ENCODE measurements around the gene POM121C. TPM values are rescaled to one million over a fixed set of nuclear protein-coding genes. Genes with fewer than 3 reads are reported as not detected.
"Not testable (repeated sequence)": the region's sequence is repeated elsewhere in the genome, so short reads cannot be mapped to it uniquely, and the experiment has no call there.

POM121C gene
- polyA plus RNA-seq, 1 of the 3 experiments (the other 2 are of a cell fraction): 20.4 TPM

- H3F3A ChIP-seq (replicated peaks; ENCODE audit: insufficient read depth); H3K79me2 ChIP-seq (ENCODE audit: insufficient read depth); CTCF ChIA-PET; H3K9me3 ChIP-seq; POLR2A ChIA-PET; H2AFZ ChIP-seq (ENCODE audit: low read depth); H3K9me2 ChIP-seq; H3K27me3 ChIP-seq (ENCODE audit: insufficient read depth); H3K4me2 ChIP-seq; H3K4me3 ChIP-seq (ENCODE audit: low read depth in 2 of 2, low read length in 1 of 2); DNase-seq; H3K9ac ChIP-seq; H4K20me1 ChIP-seq (ENCODE audit: insufficient read depth): not testable (repeated sequence)
- peaks cover 0 to 11% of the 10 kb centered on the region in 2 experiments; a peak in 1 of 4 replicates for H3K4me1 ChIP-seq (ENCODE audit: control insufficient read depth in 1 of 2, insufficient read depth in 2 of 2, low read depth in 1 of 2, low read length in 1 of 2)
- peaks cover 0 to 14% of the 10 kb centered on the region in 2 experiments for H3K36me3 ChIP-seq (replicated peaks in 1 of 2; ENCODE audit: control insufficient read depth in 1 of 2, insufficient read depth in 2 of 2, low read length in 1 of 2)
- peak overlapping the region in 1 of 2 experiments; percentile 5; a peak in 1 of 4 replicates for H3K27ac ChIP-seq (ENCODE audit: low read depth in 2 of 2, low read length in 1 of 2)
- 73% methylated on average over 11 of the region's 13 CpGs for WGBS (ENCODE audit: low lambda C conversion rate)
Observed at GRCh38 chr7:75414708-75415427, 71.2 kb downstream of the POM121C start.

- H3K4me3 ChIP-seq (ENCODE audit: low read depth in 2 of 2, low read length in 1 of 2); DNase-seq; H3K9ac ChIP-seq; H3F3A ChIP-seq (replicated peaks; ENCODE audit: insufficient read depth); H3K27ac ChIP-seq (ENCODE audit: low read depth in 2 of 2, low read length in 1 of 2); H2AFZ ChIP-seq (ENCODE audit: low read depth); POLR2A ChIA-PET; CTCF ChIA-PET; H3K27me3 ChIP-seq (ENCODE audit: insufficient read depth); H3K9me3 ChIP-seq; H3K79me2 ChIP-seq (ENCODE audit: insufficient read depth); H4K20me1 ChIP-seq (ENCODE audit: insufficient read depth); H3K4me2 ChIP-seq; H3K9me2 ChIP-seq: not testable (repeated sequence)
- Histone ChIP-seq H3K36me3 (replicated peaks in 1 of 2; ENCODE audit: control insufficient read depth in 1 of 2, insufficient read depth in 2 of 2, low read length in 1 of 2) (peaks cover 0 to 10% of the 10 kb centered on the region in 2 experiments), H3K4me1 (ENCODE audit: control insufficient read depth in 1 of 2, insufficient read depth in 2 of 2, low read depth in 1 of 2, low read length in 1 of 2) (peaks cover 0 to 11% of the 10 kb centered on the region in 2 experiments; a peak in 1 of 4 replicates)
- WGBS (ENCODE audit: low lambda C conversion rate): 80% methylated on average over 5 of the region's 6 CpGs
Observed at GRCh38 chr7:75414204-75414603, 71.9 kb downstream of the POM121C start.

DNA sequence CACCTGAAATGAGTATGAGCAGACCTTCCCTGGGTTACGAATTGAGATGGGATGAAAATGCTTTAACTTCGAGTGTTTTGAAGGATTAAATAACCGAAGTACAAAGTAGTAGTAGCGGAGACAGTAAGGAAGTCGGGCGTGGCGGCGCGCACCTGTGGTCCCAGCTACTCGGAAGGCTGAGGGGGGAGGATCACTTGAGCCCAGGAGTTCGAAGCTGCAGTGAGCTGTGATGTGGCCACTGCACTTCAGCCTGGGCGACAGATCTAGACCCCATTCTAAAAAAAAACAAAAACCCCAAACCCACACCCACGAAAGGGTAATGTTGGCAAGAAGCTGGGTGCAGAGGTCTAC, 75.3 kb downstream of the POM121C start:
- WGBS (ENCODE audit: low lambda C conversion rate): no CpG with 5 or more reads among the region's 13 CpGs
- DNase-seq; H3K4me1 ChIP-seq (ENCODE audit: control insufficient read depth in 1 of 2, insufficient read depth in 2 of 2, low read depth in 1 of 2, low read length in 1 of 2); H3K9ac ChIP-seq; CTCF ChIA-PET; H3K9me3 ChIP-seq; H3K36me3 ChIP-seq (replicated peaks in 1 of 2; ENCODE audit: control insufficient read depth in 1 of 2, insufficient read depth in 2 of 2, low read length in 1 of 2); H3K4me2 ChIP-seq; H3K79me2 ChIP-seq (ENCODE audit: insufficient read depth); H3F3A ChIP-seq (replicated peaks; ENCODE audit: insufficient read depth); H4K20me1 ChIP-seq (ENCODE audit: insufficient read depth); H3K27me3 ChIP-seq (ENCODE audit: insufficient read depth); H3K9me2 ChIP-seq; POLR2A ChIA-PET; H3K4me3 ChIP-seq (ENCODE audit: low read depth in 2 of 2, low read length in 1 of 2); H3K27ac ChIP-seq (ENCODE audit: low read depth in 2 of 2, low read length in 1 of 2); H2AFZ ChIP-seq (ENCODE audit: low read depth): not testable (repeated sequence)

- H3K27me3 ChIP-seq (ENCODE audit: insufficient read depth); H3K27ac ChIP-seq (ENCODE audit: low read depth in 2 of 2, low read length in 1 of 2); POLR2A ChIA-PET; H3K4me1 ChIP-seq (ENCODE audit: control insufficient read depth in 1 of 2, insufficient read depth in 2 of 2, low read depth in 1 of 2, low read length in 1 of 2); H3K9me3 ChIP-seq; H3F3A ChIP-seq (replicated peaks; ENCODE audit: insufficient read depth); CTCF ChIA-PET; H2AFZ ChIP-seq (ENCODE audit: low read depth); H3K4me2 ChIP-seq; H4K20me1 ChIP-seq (ENCODE audit: insufficient read depth); DNase-seq; H3K36me3 ChIP-seq (replicated peaks in 1 of 2; ENCODE audit: control insufficient read depth in 1 of 2, insufficient read depth in 2 of 2, low read length in 1 of 2); H3K9ac ChIP-seq; H3K9me2 ChIP-seq; H3K79me2 ChIP-seq (ENCODE audit: insufficient read depth): not testable (repeated sequence)
- peak overlapping the region in 1 of 2 experiments; percentile 31; a peak in 2 of 4 replicates for H3K4me3 ChIP-seq (ENCODE audit: low read depth in 2 of 2, low read length in 1 of 2)
- WGBS (ENCODE audit: low lambda C conversion rate): 7% methylated on average over 5 of the region's 74 CpGs
Observed at GRCh38 chr7:75409880-75410822, 75.9 kb downstream of the POM121C start.

GRCh38 chr7:75404663-75405062, 81.4 kb downstream of the POM121C start:
- POLR2A ChIA-PET: not testable (repeated sequence)

More at GRCh38 chr7:75404663-75405062, 81.4 kb downstream of the POM121C start:
- H3K27me3 ChIP-seq (ENCODE audit: insufficient read depth); H3K9me2 ChIP-seq; H2AFZ ChIP-seq (ENCODE audit: low read depth); H3K79me2 ChIP-seq (ENCODE audit: insufficient read depth); H3K4me3 ChIP-seq (ENCODE audit: low read depth in 2 of 2, low read length in 1 of 2); H3K27ac ChIP-seq (ENCODE audit: low read depth in 2 of 2, low read length in 1 of 2); H3F3A ChIP-seq (replicated peaks; ENCODE audit: insufficient read depth); CTCF ChIA-PET; H3K36me3 ChIP-seq (replicated peaks in 1 of 2; ENCODE audit: control insufficient read depth in 1 of 2, insufficient read depth in 2 of 2, low read length in 1 of 2); DNase-seq; H3K4me1 ChIP-seq (ENCODE audit: control insufficient read depth in 1 of 2, insufficient read depth in 2 of 2, low read depth in 1 of 2, low read length in 1 of 2); H3K9ac ChIP-seq; H4K20me1 ChIP-seq (ENCODE audit: insufficient read depth); H3K4me2 ChIP-seq; H3K9me3 ChIP-seq: not testable (repeated sequence)
- 100% methylated on average over 2 of the region's 18 CpGs for WGBS (ENCODE audit: low lambda C conversion rate)
